Stomach smooth muscle (tissue), 2 donors: Measurements from ENCODE around the gene IGFALS.

ENCODE experiments used
- H3K27ac ChIP-seq: one replicate; pipeline ENCODE4 v1.7.0; 2013; ENCODE audit warnings: mild to moderate bottlenecking, low read length, inconsistent platforms
- H3K27me3 ChIP-seq, 2 donors: one replicate each; pipeline ENCODE4 v1.7.0; 2013; ENCODE audit warnings: low read length in 2 of 2; ENCODE audit not compliant: insufficient read depth in 2 of 2, control insufficient read depth in 1 of 2
- H3K36me3 ChIP-seq, 2 donors: one replicate each; pipeline ENCODE4 v1.7.0; 2013; ENCODE audit warnings: low read length in 2 of 2; ENCODE audit not compliant: control insufficient read depth in 2 of 2, insufficient read depth in 2 of 2
- H3K4me1 ChIP-seq: one replicate; pipeline ENCODE4 v1.7.0; 2013; ENCODE audit warnings: low read length; ENCODE audit not compliant: control insufficient read depth, insufficient read depth
- H3K4me3 ChIP-seq, 2 donors: one replicate each; pipeline ENCODE4 v1.7.0; 2013; ENCODE audit warnings: low read length in 2 of 2
- H3K9ac ChIP-seq, 2 donors: one replicate each; pipeline ENCODE4 v1.7.0; 2013; ENCODE audit warnings: low read length in 2 of 2, mild to moderate bottlenecking in 1 of 2
- H3K9me3 ChIP-seq, 2 donors: one replicate each; pipeline ENCODE4 v1.7.0; 2013; ENCODE audit warnings: low read length in 2 of 2; ENCODE audit not compliant: control insufficient read depth in 2 of 2
- donor health status: healthy.
- donor health status: Pancreatic carcinoma.

IGFALS gene

GRCh38 chr16:1762196-1762878, 31.2 kb downstream of the IGFALS start:
- H3K9me3 ChIP-seq, result no peaks in the 10 kb centered on the region
- H3K4me1 ChIP-seq, result no peaks in the 10 kb centered on the region
- no peaks in the 10 kb centered on the region for H3K27me3 ChIP-seq
- H3K27ac ChIP-seq, result no peak overlapping the region
- peaks cover 9 to 37% of the 10 kb centered on the region in 2 donors for H3K36me3 ChIP-seq
- H3K4me3 ChIP-seq, result no peak overlapping the region
- H3K9ac ChIP-seq, result no peak overlapping the region

- Histone ChIP-seq H3K36me3 (peaks cover 8 to 38% of the 10 kb centered on the region in 2 donors), H3K4me1 (no peaks in the 10 kb centered on the region), H3K27ac (no peak overlapping the region), H3K9me3 (no peaks in the 10 kb centered on the region), H3K27me3 (no peaks in the 10 kb centered on the region), H3K9ac (no peak overlapping the region), H3K4me3 (no peak overlapping the region)
These were observed 31.8 kb downstream of the IGFALS start for GRCh38 chr16:1761751-1762150.

GRCh38 chr16:1760911-1761310, 32.6 kb downstream of the IGFALS start:
- Histone ChIP-seq H3K4me3 (no peak overlapping the region), H3K4me1 (no peaks in the 10 kb centered on the region), H3K9ac (no peak overlapping the region), H3K36me3 (peaks cover 8 to 35% of the 10 kb centered on the region in 2 donors), H3K27me3 (no peaks in the 10 kb centered on the region), H3K9me3 (no peaks in the 10 kb centered on the region), H3K27ac (no peak overlapping the region)

GRCh38 chr16:1759511-1759910, 34.0 kb downstream of the IGFALS start:
- H3K9ac ChIP-seq, result no peak overlapping the region
- H3K9me3 ChIP-seq, result no peaks in the 10 kb centered on the region
- H3K27ac ChIP-seq, result no peak overlapping the region
- H3K27me3 ChIP-seq, result no peaks in the 10 kb centered on the region
- H3K36me3 ChIP-seq, result peaks cover 10 to 30% of the 10 kb centered on the region in 2 donors
- no peak overlapping the region for H3K4me3 ChIP-seq
- no peaks in the 10 kb centered on the region for H3K4me1 ChIP-seq

- Histone ChIP-seq H3K36me3 (peaks cover 10 to 30% of the 10 kb centered on the region in 2 donors), H3K9ac (no peak overlapping the region), H3K27me3 (no peaks in the 10 kb centered on the region), H3K4me1 (no peaks in the 10 kb centered on the region), H3K27ac (no peak overlapping the region), H3K4me3 (no peak overlapping the region), H3K9me3 (no peaks in the 10 kb centered on the region)
These were observed 34.6 kb downstream of the IGFALS start for GRCh38 chr16:1758923-1759322.

- Histone ChIP-seq H3K27ac (no peak overlapping the region), H3K9me3 (no peaks in the 10 kb centered on the region), H3K36me3 (peaks cover 12 to 31% of the 10 kb centered on the region in 2 donors), H3K27me3 (no peaks in the 10 kb centered on the region), H3K9ac (no peak overlapping the region), H3K4me1 (no peaks in the 10 kb centered on the region), H3K4me3 (no peak overlapping the region)
These were observed 35.6 kb downstream of the IGFALS start for GRCh38 chr16:1757714-1758461.

GRCh38 chr16:1754204-1754603, 39.3 kb downstream of the IGFALS start:
- Histone ChIP-seq H3K36me3 (peaks cover 21 to 32% of the 10 kb centered on the region in 2 donors), H3K27me3 (no peaks in the 10 kb centered on the region), H3K4me1 (no peaks in the 10 kb centered on the region), H3K9me3 (no peaks in the 10 kb centered on the region), H3K4me3 (no peak overlapping the region), H3K27ac (no peak overlapping the region), H3K9ac (no peak overlapping the region)

- peaks cover 35 to 41% of the 10 kb centered on the region in 2 donors for H3K36me3 ChIP-seq
- no peak overlapping the region for H3K9ac ChIP-seq
- H3K4me1 ChIP-seq, result no peaks in the 10 kb centered on the region
- no peak overlapping the region for H3K4me3 ChIP-seq
- no peaks in the 10 kb centered on the region for H3K9me3 ChIP-seq
- no peaks in the 10 kb centered on the region for H3K27me3 ChIP-seq
- no peak overlapping the region for H3K27ac ChIP-seq
These were observed 40.7 kb downstream of the IGFALS start for GRCh38 chr16:1752853-1753252.

- Histone ChIP-seq H3K27ac (no peak overlapping the region), H3K4me3 (no peak overlapping the region), H3K36me3 (peaks cover 36 to 46% of the 10 kb centered on the region in 2 donors), H3K9ac (no peak overlapping the region), H3K4me1 (no peaks in the 10 kb centered on the region), H3K27me3 (no peaks in the 10 kb centered on the region), H3K9me3 (no peaks in the 10 kb centered on the region)
These were observed 41.6 kb downstream of the IGFALS start for GRCh38 chr16:1751946-1752345.

GRCh38 chr16:1749152-1750117, 44.1 kb downstream of the IGFALS start:
- H3K4me1 ChIP-seq, result no peaks in the 10 kb centered on the region
- H3K4me3 ChIP-seq, result no peak overlapping the region
- no peaks in the 10 kb centered on the region for H3K27me3 ChIP-seq
- H3K9ac ChIP-seq, result no peak overlapping the region
- peaks cover 38 to 49% of the 10 kb centered on the region in 2 donors for H3K36me3 ChIP-seq
- H3K27ac ChIP-seq, result no peak overlapping the region
- no peaks in the 10 kb centered on the region for H3K9me3 ChIP-seq
